ENCODE data around the gene EIF5A2. TPM values are rescaled to one million over a fixed set of nuclear protein-coding genes. Genes with fewer than 3 reads are reported as not detected.

Gene EIF5A2
- total RNA-seq, 1 donor from 2014 or later = 6.0 TPM

- no peak for TF ChIP-seq CTCF (conservative IDR thresholded peaks at IDR 0.05)
- Mint-ChIP-seq H3K27me3 (ENCODE audit: low read depth) (no peaks in the 10 kb centered on the region), H3K9me3 (peaks cover 21% of the 10 kb centered on the region), H3K27ac (ENCODE audit: unreplicated experiment) (no peak overlapping the region), H3K4me3 (no peak overlapping the region), H3K4me1 (no peaks in the 10 kb centered on the region), H3K36me3 (ENCODE audit: low read depth) (peaks cover 15% of the 10 kb centered on the region)
- DNase-seq (ENCODE audit: low read depth, low spot score) = no peak
Observed at GRCh38 chr3:170914690-170915089, 6.3 kb upstream of the EIF5A2 start.

- TF ChIP-seq CTCF (conservative IDR thresholded peaks at IDR 0.05) = no peak
- DNase-seq (ENCODE audit: low read depth, low spot score) = no peak
- Mint-ChIP-seq H3K27ac (ENCODE audit: unreplicated experiment) (no peak overlapping the region), H3K4me1 (no peaks in the 10 kb centered on the region), H3K4me3 (no peak overlapping the region), H3K36me3 (ENCODE audit: low read depth) (peaks cover 16% of the 10 kb centered on the region), H3K27me3 (ENCODE audit: low read depth) (no peaks in the 10 kb centered on the region), H3K9me3 (peaks cover 22% of the 10 kb centered on the region)
Observed at GRCh38 chr3:170914212-170914611, 5.8 kb upstream of the EIF5A2 start.

- H3K27ac Mint-ChIP-seq (ENCODE audit: unreplicated experiment) = no peak overlapping the region
Observed at GRCh38 chr3:170911051-170911450, 2.6 kb upstream of the EIF5A2 start.

GRCh38 chr3:170910542-170910941 lies 2.1 kb upstream of the EIF5A2 start:
- TF ChIP-seq CTCF (conservative IDR thresholded peaks at IDR 0.05) = no peak
- Mint-ChIP-seq H3K36me3 (ENCODE audit: low read depth) (peaks cover 15% of the 10 kb centered on the region), H3K4me1 (peaks cover 15% of the 10 kb centered on the region), H3K9me3 (peaks cover 15% of the 10 kb centered on the region), H3K27ac (ENCODE audit: unreplicated experiment) (no peak overlapping the region), H3K27me3 (ENCODE audit: low read depth) (peaks cover 2% of the 10 kb centered on the region), H3K4me3 (peak overlapping the region; percentile 61)
- DNase-seq (ENCODE audit: low read depth, low spot score) = no peak

More at GRCh38 chr3:170911051-170911450, 2.6 kb upstream of the EIF5A2 start:
- H3K4me3 Mint-ChIP-seq = no peak overlapping the region
- H3K4me1 Mint-ChIP-seq = peaks cover 15% of the 10 kb centered on the region
- no peak for DNase-seq (ENCODE audit: low read depth, low spot score)
- no peak for TF ChIP-seq CTCF (conservative IDR thresholded peaks at IDR 0.05)
- peaks cover 15% of the 10 kb centered on the region for H3K9me3 Mint-ChIP-seq
- peaks cover 2% of the 10 kb centered on the region for H3K27me3 Mint-ChIP-seq (ENCODE audit: low read depth)
- H3K36me3 Mint-ChIP-seq (ENCODE audit: low read depth) = peaks cover 13% of the 10 kb centered on the region

GRCh38 chr3:170909129-170909903 lies 879 bp upstream of the EIF5A2 start:
- Mint-ChIP-seq H3K27me3 (ENCODE audit: low read depth) (peaks cover 2% of the 10 kb centered on the region), H3K36me3 (ENCODE audit: low read depth) (peaks cover 19% of the 10 kb centered on the region), H3K4me1 (peaks cover 15% of the 10 kb centered on the region), H3K27ac (ENCODE audit: unreplicated experiment) (no peak overlapping the region), H3K9me3 (peaks cover 15% of the 10 kb centered on the region), H3K4me3 (peak overlapping the region; percentile 98)
- TF ChIP-seq CTCF (conservative IDR thresholded peaks at IDR 0.05) = no peak
- no peak for DNase-seq (ENCODE audit: low read depth, low spot score)

Measured in neural crest cell (in vitro differentiated cells).